Breast epithelium (tissue), 3 donors: Measurements from ENCODE around the gene RRP8.

ENCODE experiments used
- POLR2AphosphoS5 ChIP-seq, 3 donors: sonication (generic); formaldehyde crosslinking; IDR thresholded peaks; one replicate each; pipeline ENCODE4 v1.6.1; 2017; ENCODE audit warnings: antibody characterized with exemption in 3 of 3
- TF ChIP-seq, protein P1 (sequence below), 3 donors: fragments of 450-650 bp; IDR thresholded peaks; one replicate each; pipeline ENCODE4 v1.5.1; 2016 to 2017; ENCODE audit warnings: antibody characterized with exemption in 3 of 3, mild to moderate bottlenecking in 3 of 3, moderate library complexity in 3 of 3

DNA sequence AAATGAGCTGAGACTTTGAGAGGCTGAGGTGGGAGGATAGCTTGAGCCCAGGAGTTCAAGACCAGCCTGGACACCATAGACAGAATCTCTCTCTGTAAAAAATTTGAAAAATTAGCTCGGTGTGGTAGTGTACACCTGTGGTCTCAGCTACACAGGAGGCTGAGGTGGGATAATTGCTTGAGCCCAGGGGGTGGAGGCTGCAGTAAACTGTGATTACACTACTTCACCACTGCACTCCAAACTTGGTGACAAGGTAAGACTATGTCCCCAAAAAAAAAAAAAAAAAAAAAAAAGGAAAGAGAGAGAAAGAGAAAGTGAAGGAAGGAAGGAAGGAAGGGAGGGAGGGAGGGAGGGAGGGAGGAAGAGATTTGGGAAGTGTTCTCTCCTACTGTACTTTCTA lies 25.3 kb downstream of the RRP8 start:
- TF ChIP-seq, protein P1, sequence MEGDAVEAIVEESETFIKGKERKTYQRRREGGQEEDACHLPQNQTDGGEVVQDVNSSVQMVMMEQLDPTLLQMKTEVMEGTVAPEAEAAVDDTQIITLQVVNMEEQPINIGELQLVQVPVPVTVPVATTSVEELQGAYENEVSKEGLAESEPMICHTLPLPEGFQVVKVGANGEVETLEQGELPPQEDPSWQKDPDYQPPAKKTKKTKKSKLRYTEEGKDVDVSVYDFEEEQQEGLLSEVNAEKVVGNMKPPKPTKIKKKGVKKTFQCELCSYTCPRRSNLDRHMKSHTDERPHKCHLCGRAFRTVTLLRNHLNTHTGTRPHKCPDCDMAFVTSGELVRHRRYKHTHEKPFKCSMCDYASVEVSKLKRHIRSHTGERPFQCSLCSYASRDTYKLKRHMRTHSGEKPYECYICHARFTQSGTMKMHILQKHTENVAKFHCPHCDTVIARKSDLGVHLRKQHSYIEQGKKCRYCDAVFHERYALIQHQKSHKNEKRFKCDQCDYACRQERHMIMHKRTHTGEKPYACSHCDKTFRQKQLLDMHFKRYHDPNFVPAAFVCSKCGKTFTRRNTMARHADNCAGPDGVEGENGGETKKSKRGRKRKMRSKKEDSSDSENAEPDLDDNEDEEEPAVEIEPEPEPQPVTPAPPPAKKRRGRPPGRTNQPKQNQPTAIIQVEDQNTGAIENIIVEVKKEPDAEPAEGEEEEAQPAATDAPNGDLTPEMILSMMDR (IDR thresholded peaks at IDR 0.05) = no peak
- no peak for TF ChIP-seq POLR2AphosphoS5 (IDR thresholded peaks at IDR 0.05)
